ENCODE results near the gene CUTA. TPM values are rescaled to one million over a fixed set of nuclear protein-coding genes. Genes with fewer than 3 reads are reported as not detected.
A peak's percentile ranks its signal among the peaks of the same experiment; 100 is the strongest.

CUTA gene
- total RNA-seq, 1 donor from 2014 or later, result 264 TPM

DNA sequence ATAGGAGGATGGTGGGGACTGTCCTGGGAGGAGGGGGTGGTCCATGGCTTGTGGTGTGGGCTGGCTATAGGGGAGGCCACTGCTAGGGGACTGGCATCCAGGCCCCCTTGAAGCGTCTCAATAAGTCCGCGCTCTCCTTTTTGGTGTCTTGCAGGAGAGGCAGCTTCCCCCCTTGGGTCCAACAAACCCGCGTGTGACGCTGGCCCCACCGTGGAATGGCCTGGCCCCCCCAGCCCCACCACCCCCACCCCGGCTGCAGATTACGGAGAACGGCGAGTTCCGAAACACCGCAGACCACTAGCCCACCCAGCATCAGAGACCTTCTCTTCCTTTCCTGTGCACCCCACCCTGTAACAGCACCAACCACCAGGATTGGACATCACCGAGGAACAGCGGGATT is 33.7 kb upstream of the CUTA start:
- no peaks in the 10 kb centered on the region for H3K9me3 Mint-ChIP-seq (ENCODE audit: low read depth)
- H3K27ac Mint-ChIP-seq, result no peak overlapping the region
- peak overlapping the region; percentile 29 for H3K4me3 Mint-ChIP-seq (ENCODE audit: low read depth)
- peaks cover 10% of the 10 kb centered on the region for H3K36me3 Mint-ChIP-seq (ENCODE audit: insufficient read depth)
- H3K4me1 Mint-ChIP-seq (ENCODE audit: low read depth), result peaks cover 13% of the 10 kb centered on the region
- TF ChIP-seq, protein P1, sequence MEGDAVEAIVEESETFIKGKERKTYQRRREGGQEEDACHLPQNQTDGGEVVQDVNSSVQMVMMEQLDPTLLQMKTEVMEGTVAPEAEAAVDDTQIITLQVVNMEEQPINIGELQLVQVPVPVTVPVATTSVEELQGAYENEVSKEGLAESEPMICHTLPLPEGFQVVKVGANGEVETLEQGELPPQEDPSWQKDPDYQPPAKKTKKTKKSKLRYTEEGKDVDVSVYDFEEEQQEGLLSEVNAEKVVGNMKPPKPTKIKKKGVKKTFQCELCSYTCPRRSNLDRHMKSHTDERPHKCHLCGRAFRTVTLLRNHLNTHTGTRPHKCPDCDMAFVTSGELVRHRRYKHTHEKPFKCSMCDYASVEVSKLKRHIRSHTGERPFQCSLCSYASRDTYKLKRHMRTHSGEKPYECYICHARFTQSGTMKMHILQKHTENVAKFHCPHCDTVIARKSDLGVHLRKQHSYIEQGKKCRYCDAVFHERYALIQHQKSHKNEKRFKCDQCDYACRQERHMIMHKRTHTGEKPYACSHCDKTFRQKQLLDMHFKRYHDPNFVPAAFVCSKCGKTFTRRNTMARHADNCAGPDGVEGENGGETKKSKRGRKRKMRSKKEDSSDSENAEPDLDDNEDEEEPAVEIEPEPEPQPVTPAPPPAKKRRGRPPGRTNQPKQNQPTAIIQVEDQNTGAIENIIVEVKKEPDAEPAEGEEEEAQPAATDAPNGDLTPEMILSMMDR (IDR thresholded peaks at IDR 0.05; ENCODE audit: unreplicated experiment), result no peak
- DNase-seq (ENCODE audit: low spot score, unreplicated experiment), result no peak
- H3K27me3 Mint-ChIP-seq, result no peaks in the 10 kb centered on the region

DNA sequence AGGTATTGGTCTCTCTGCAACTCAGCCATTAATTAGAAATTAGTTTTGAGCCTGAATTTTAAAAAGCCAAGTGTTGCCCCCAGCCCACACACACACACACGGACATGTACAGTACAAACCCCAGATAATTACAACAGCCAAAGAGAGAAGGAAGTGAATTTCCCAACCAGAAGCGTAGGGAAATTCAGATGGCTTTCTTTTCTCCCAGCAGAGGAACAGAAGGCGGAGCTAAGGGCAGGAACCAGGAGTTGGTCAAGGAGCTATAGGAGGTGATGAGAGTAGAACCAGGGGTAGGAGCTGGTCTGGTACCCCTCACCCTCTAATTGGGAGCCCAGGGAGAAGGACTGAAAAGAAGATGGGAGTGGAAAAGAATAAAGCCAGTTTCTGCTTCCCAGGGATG is 32.5 kb upstream of the CUTA start:
- no peak for DNase-seq (ENCODE audit: low spot score, unreplicated experiment)
- Mint-ChIP-seq H3K27me3 (no peaks in the 10 kb centered on the region), H3K9me3 (ENCODE audit: low read depth) (no peaks in the 10 kb centered on the region), H3K4me3 (ENCODE audit: low read depth) (no peak overlapping the region), H3K4me1 (ENCODE audit: low read depth) (peaks cover 12% of the 10 kb centered on the region), H3K27ac (no peak overlapping the region), H3K36me3 (ENCODE audit: insufficient read depth) (peaks cover 10% of the 10 kb centered on the region)
- TF ChIP-seq, protein P1 (IDR thresholded peaks at IDR 0.05; ENCODE audit: unreplicated experiment), result no peak

DNA sequence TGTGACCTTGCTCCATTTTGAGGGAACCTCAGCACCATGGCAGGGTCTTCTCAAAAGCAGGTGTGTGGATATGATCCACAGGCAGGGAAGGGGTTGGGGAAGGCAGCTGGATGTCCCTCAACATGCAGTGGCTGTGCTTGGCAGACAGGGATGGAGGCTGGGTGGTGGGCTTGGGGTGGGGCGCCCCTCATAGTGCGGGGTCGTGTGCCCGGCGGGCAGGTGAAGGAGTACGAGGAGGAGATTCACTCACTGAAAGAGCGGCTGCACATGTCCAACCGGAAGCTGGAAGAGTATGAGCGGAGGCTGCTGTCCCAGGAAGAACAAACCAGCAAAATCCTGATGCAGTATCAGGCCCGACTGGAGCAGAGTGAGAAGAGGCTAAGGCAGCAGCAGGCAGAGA is 28.4 kb upstream of the CUTA start:
- Mint-ChIP-seq H3K27ac (peak overlapping the region; percentile 59), H3K4me3 (ENCODE audit: low read depth) (no peak overlapping the region), H3K4me1 (ENCODE audit: low read depth) (no peaks in the 10 kb centered on the region), H3K36me3 (ENCODE audit: insufficient read depth) (peaks cover 14% of the 10 kb centered on the region), H3K9me3 (ENCODE audit: low read depth) (no peaks in the 10 kb centered on the region), H3K27me3 (no peaks in the 10 kb centered on the region)
- TF ChIP-seq, protein P1 (IDR thresholded peaks at IDR 0.05; ENCODE audit: unreplicated experiment), result no peak
- DNase-seq (ENCODE audit: low spot score, unreplicated experiment), result no peak

GRCh38 chr6:33445119-33445603 is 27.3 kb upstream of the CUTA start:
- no peaks in the 10 kb centered on the region for H3K27me3 Mint-ChIP-seq
- no peak for DNase-seq (ENCODE audit: low spot score, unreplicated experiment)
- no peaks in the 10 kb centered on the region for H3K4me1 Mint-ChIP-seq (ENCODE audit: low read depth)
- TF ChIP-seq, protein P1 (IDR thresholded peaks at IDR 0.05; ENCODE audit: unreplicated experiment), result no peak
- H3K9me3 Mint-ChIP-seq (ENCODE audit: low read depth), result no peaks in the 10 kb centered on the region
- H3K27ac Mint-ChIP-seq, result no peak overlapping the region
- H3K4me3 Mint-ChIP-seq (ENCODE audit: low read depth), result no peak overlapping the region
- H3K36me3 Mint-ChIP-seq (ENCODE audit: insufficient read depth), result peaks cover 14% of the 10 kb centered on the region

- TF ChIP-seq, protein P1 (IDR thresholded peaks at IDR 0.05; ENCODE audit: unreplicated experiment), result no peak
- Mint-ChIP-seq H3K36me3 (ENCODE audit: insufficient read depth) (peaks cover 20% of the 10 kb centered on the region), H3K4me1 (ENCODE audit: low read depth) (no peaks in the 10 kb centered on the region), H3K4me3 (ENCODE audit: low read depth) (no peak overlapping the region), H3K9me3 (ENCODE audit: low read depth) (no peaks in the 10 kb centered on the region), H3K27ac (peak overlapping the region; percentile 60), H3K27me3 (no peaks in the 10 kb centered on the region)
- DNase-seq (ENCODE audit: low spot score, unreplicated experiment), result no peak
Measured at GRCh38 chr6:33443619-33444504, 26.0 kb upstream of the CUTA start.
